SK-N-SH (cell line): ENCODE measurements around the gene ALG3. TPM values are rescaled to one million over a fixed set of nuclear protein-coding genes. Genes with fewer than 3 reads are reported as not detected.

Experiments
- CTCF ChIA-PET: fragments of 300-600, 350-600 bp; formaldehyde crosslinking; extraction: SDS; loops from one replicate; lab custom pipeline; 2021; lab: Yijun Ruan, JAX
- POLR2A ChIA-PET: fragments of 350-600 bp; sonication (Branson Sonifier 250); formaldehyde crosslinking; extraction: SDS; loops from one replicate; lab custom pipeline; 2020; ENCODE audit warnings: antibody characterized with exemption, inconsistent platforms; lab: Yijun Ruan, JAX
- DNase-seq: peaks from one replicate; pipeline ENCODE4 v3.0.0; 2012
- H2AFZ ChIP-seq: fragments of 200-600 bp; sonication (generic); 2 replicates; pipeline ENCODE4 v1.8.1; 2016; ENCODE audit warnings: antibody characterized with exemption, mild to moderate bottlenecking, low read depth
- H3F3A ChIP-seq: fragments of 200-600 bp; sonication (generic); replicated peaks from 2 replicates; pipeline ENCODE3; 2016; ENCODE audit warnings: antibody characterized with exemption, mild to moderate bottlenecking; ENCODE audit not compliant: insufficient read depth
- H3K27ac ChIP-seq, 2 experiments: fragments of 200-500 bp in 1 of 2; fragments of 200-600 bp in 1 of 2; sonication (Bioruptor generic) in 1 of 2; sonication (generic), shearing (Covaris generic) in 1 of 2; 2 replicates each; pipeline versions ENCODE4 v1.5.1 to v1.6.1; 2014 to 2016; ENCODE audit warnings: low read depth in 2 of 2, inconsistent platforms in 1 of 2, low read length in 1 of 2, mild to moderate bottlenecking in 1 of 2, mixed read lengths in 1 of 2
- H3K27me3 ChIP-seq: fragments of 200-600 bp; sonication (generic), shearing (Covaris generic); 2 replicates; pipeline ENCODE4 v1.6.1; 2016; ENCODE audit warnings: mixed run types; ENCODE audit not compliant: insufficient read depth
- H3K36me3 ChIP-seq, 2 experiments: fragments of 200-500 bp in 1 of 2; fragments of 200-600 bp in 1 of 2; sonication (Bioruptor generic) in 1 of 2; sonication (generic) in 1 of 2; replicated peaks in 1 of 2; 2 replicates each; pipeline versions ENCODE3 to v1.5.1; 2014 to 2016; ENCODE audit warnings: low read length in 1 of 2, mild to moderate bottlenecking in 1 of 2; ENCODE audit not compliant: insufficient read depth in 2 of 2, control insufficient read depth in 1 of 2
- H3K4me1 ChIP-seq, 2 experiments: fragments of 200-500 bp in 1 of 2; fragments of 200-600 bp in 1 of 2; sonication (Bioruptor generic) in 1 of 2; sonication (generic), shearing (Covaris generic) in 1 of 2; 2 replicates each; pipeline versions ENCODE4 v1.5.1 to v1.6.1; 2014 to 2016; ENCODE audit warnings: low read depth in 1 of 2, low read length in 1 of 2, mixed run types in 1 of 2; ENCODE audit not compliant: insufficient read depth in 2 of 2, control insufficient read depth in 1 of 2
- H3K4me2 ChIP-seq: fragments of 200-600 bp; sonication (generic), shearing (Covaris generic); 2 replicates; pipeline ENCODE4 v1.6.1; 2017; ENCODE audit warnings: mixed run types
- H3K4me3 ChIP-seq, 2 experiments: fragments of 200-500 bp in 1 of 2; fragments of 200-600 bp in 1 of 2; sonication (Bioruptor generic) in 1 of 2; sonication (generic), shearing (Covaris generic) in 1 of 2; 2 replicates each; pipeline versions ENCODE4 v1.5.1 to v1.8.1; 2014 to 2016; ENCODE audit warnings: low read depth in 2 of 2, inconsistent platforms in 1 of 2, low read length in 1 of 2, mild to moderate bottlenecking in 1 of 2, mixed read lengths in 1 of 2, moderate library complexity in 1 of 2
- H3K79me2 ChIP-seq: fragments of 200-600 bp; sonication (generic); 2 replicates; pipeline ENCODE4 v1.8.1; 2017; ENCODE audit warnings: mild to moderate bottlenecking; ENCODE audit not compliant: insufficient read depth
- H3K9ac ChIP-seq: fragments of 200-600 bp; sonication (generic); 2 replicates; pipeline ENCODE4 v1.6.1; 2017; ENCODE audit warnings: mixed run types
- H3K9me2 ChIP-seq: fragments of 200-600 bp; sonication (generic); 2 replicates; pipeline ENCODE4 v1.6.1; 2017; ENCODE audit warnings: mixed run types
- H3K9me3 ChIP-seq: fragments of 200-600 bp; sonication (generic); 2 replicates; pipeline ENCODE4 v1.6.1; 2017; ENCODE audit warnings: mixed run types, mild to moderate bottlenecking, moderate library complexity
- H4K20me1 ChIP-seq: fragments of 200-600 bp; sonication (generic); 2 replicates; pipeline ENCODE4 v1.6.1; 2017; ENCODE audit warnings: mild to moderate bottlenecking, mixed run types; ENCODE audit not compliant: insufficient read depth
- CTCF ChIP-seq: fragments of 200-600 bp; sonication (generic); IDR thresholded peaks from 2 replicates; pipeline ENCODE4 v1.6.1; 2017; ENCODE audit warnings: antibody characterized with exemption, mild to moderate bottlenecking, moderate library complexity
- EZH2phosphoT487 ChIP-seq: fragments of 200-600 bp; sonication (generic); IDR thresholded peaks from 2 replicates; pipeline ENCODE4 v1.6.1; 2017; ENCODE audit warnings: low read depth, mixed run types, mild to moderate bottlenecking, antibody characterized with exemption, moderate library complexity, borderline replicate concordance
- FOXJ3 ChIP-seq: sonication (generic); formaldehyde crosslinking; IDR thresholded peaks from 2 replicates; pipeline ENCODE4 v1.5.1; 2020; ENCODE audit warnings: mild to moderate bottlenecking, missing genetic modification reagents
- GABPA ChIP-seq: IDR thresholded peaks from 2 replicates; pipeline ENCODE4 v1.4.0; 2012; ENCODE audit warnings: low read depth, mild to moderate bottlenecking
- MEF2A ChIP-seq: IDR thresholded peaks from 2 replicates; pipeline ENCODE4 v1.4.0; 2012; ENCODE audit warnings: low read depth, borderline replicate concordance
- NFIC ChIP-seq: IDR thresholded peaks from 2 replicates; pipeline ENCODE4 v1.4.0; 2012; ENCODE audit warnings: borderline replicate concordance
- POLR2AphosphoS5 ChIP-seq: IDR thresholded peaks from 2 replicates; pipeline ENCODE4 v1.6.1; 2012; ENCODE audit warnings: low read depth, low read length
- RAD21 ChIP-seq: IDR thresholded peaks from 2 replicates; pipeline ENCODE4 v1.6.1; 2012; ENCODE audit warnings: mild to moderate bottlenecking, low read length
- RFX5 ChIP-seq: IDR thresholded peaks from 2 replicates; pipeline ENCODE4 v1.6.1; 2012; ENCODE audit warnings: mild to moderate bottlenecking, improper control_type of control experiment, low read length
- RXRA ChIP-seq: IDR thresholded peaks from 2 replicates; pipeline ENCODE4 v1.4.0; 2012; ENCODE audit warnings: low read depth, mild to moderate bottlenecking, borderline replicate concordance
- SMC3 ChIP-seq: IDR thresholded peaks from 2 replicates; pipeline ENCODE4 v1.6.1; 2012; ENCODE audit warnings: low read depth, low read length, improper control_type of control experiment
- TAF1 ChIP-seq: IDR thresholded peaks from 2 replicates; pipeline ENCODE4 v1.6.1; 2012; ENCODE audit warnings: low read depth, mild to moderate bottlenecking, low read length, moderate library complexity, borderline replicate concordance
- USF2 ChIP-seq: fragments of 150-350 bp; IDR thresholded peaks from 2 replicates; pipeline ENCODE4 v1.6.1; 2017; ENCODE audit warnings: antibody characterized with exemption, low read length, low read depth, borderline replicate concordance
- YY1 ChIP-seq: IDR thresholded peaks from 2 replicates; pipeline ENCODE4 v1.4.0; 2012; ENCODE audit warnings: low read depth, mild to moderate bottlenecking
- WGBS: methylation state at CpG from one replicate; pipeline ENCODE4 v1.1.6; 2017; ENCODE audit warnings: low lambda C conversion rate; 5-methylcytosine and 5-hydroxymethylcytosine counted together
- polyA plus RNA-seq, 3 experiments: library from polyadenylated mRNA; depleted of rRNA; stranded (reverse); fragments of >200 nt; gene quantifications; 2 replicates each; pipeline ENCODE4 v1.2.3, GENCODE V29; 2012
- TF ChIP-seq, protein P1 (sequence below): IDR thresholded peaks from 2 replicates; pipeline ENCODE4 v1.4.0; 2012; ENCODE audit warnings: low read depth

The ALG3 gene
- polyA plus RNA-seq, 1 of the 3 experiments (the other 2 are of a cell fraction): 66.0 TPM

DNA sequence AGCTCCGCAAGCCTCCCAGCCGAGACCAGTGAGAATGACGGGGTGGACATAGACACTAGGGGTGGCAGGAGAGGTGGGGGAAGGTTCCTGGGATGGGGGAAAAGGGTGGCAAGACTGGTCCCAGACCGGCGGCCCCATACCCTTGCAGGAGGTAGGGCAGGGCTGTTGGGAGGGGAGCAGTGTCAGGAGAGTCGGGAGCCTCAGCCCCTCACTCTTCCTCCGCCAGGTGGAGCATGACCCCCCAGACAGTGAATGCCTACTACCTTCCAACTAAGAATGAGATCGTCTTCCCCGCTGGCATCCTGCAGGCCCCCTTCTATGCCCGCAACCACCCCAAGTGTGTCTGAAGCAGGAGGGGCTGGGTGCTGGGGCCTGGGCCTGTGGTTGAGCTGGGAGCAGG lies 41.6 kb upstream of the ALG3 start:
- H3K4me3 ChIP-seq: no peak overlapping the region
- no peaks in the 10 kb centered on the region for H3K9me3 ChIP-seq
- H4K20me1 ChIP-seq: no peaks in the 10 kb centered on the region
- H3K27me3 ChIP-seq: no peaks in the 10 kb centered on the region; the same call in 1 of the 2 replicates
- 94% methylated on average over 10 of the region's 10 CpGs for WGBS
- H3F3A ChIP-seq: peaks cover 4% of the 10 kb centered on the region
- no peaks in the 10 kb centered on the region for H3K79me2 ChIP-seq
- no peaks in the 10 kb centered on the region for H3K36me3 ChIP-seq
- no peak for TF ChIP-seq GABPA
- no peak for TF ChIP-seq SMC3
- no peak for TF ChIP-seq YY1
- no peak for TF ChIP-seq CTCF
- no peak for TF ChIP-seq FOXJ3 (CRISPR knock-in tag)
- TF ChIP-seq RAD21: no peak
- no peak for TF ChIP-seq MEF2A
- TF ChIP-seq RFX5: no peak
- no peak for TF ChIP-seq POLR2AphosphoS5
- TF ChIP-seq EZH2phosphoT487: no peak
- TF ChIP-seq TAF1: no peak
- TF ChIP-seq, protein P1, sequence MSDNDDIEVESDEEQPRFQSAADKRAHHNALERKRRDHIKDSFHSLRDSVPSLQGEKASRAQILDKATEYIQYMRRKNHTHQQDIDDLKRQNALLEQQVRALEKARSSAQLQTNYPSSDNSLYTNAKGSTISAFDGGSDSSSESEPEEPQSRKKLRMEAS: no peak
- TF ChIP-seq RXRA: no peak
- no peak for TF ChIP-seq NFIC
- TF ChIP-seq, all 33 proteins: peak for 0
- H3K9me2 ChIP-seq: no peaks in the 10 kb centered on the region
- H3K9ac ChIP-seq: no peak overlapping the region
- ChIA-PET CTCF (interaction anchor here (0.9 to 4.2 kb wide), 7 partner anchors 38 to 395 kb away, joined by 3 to 18 read pairs (median 3); no protein-coding TSS in a partner anchor), POLR2A (no interaction called here)
- no peak for DNase-seq
- H3K4me1 ChIP-seq: no peaks in the 10 kb centered on the region
- H2AFZ ChIP-seq: no peak overlapping the region
- no peak overlapping the region for H3K27ac ChIP-seq
- no peak overlapping the region for H3K4me2 ChIP-seq

GRCh38 chr3:184289426-184289938 lies 40.7 kb upstream of the ALG3 start:
- Histone ChIP-seq H3K9me2 (no peaks in the 10 kb centered on the region), H3K27ac (no peak overlapping the region), H2AFZ (no peak overlapping the region), H3K4me2 (no peak overlapping the region), H3K4me3 (no peak overlapping the region; a peak in 1 of 4 replicates), H3K79me2 (no peaks in the 10 kb centered on the region), H3F3A (peaks cover 4% of the 10 kb centered on the region), H3K4me1 (peaks cover 0 to 4% of the 10 kb centered on the region in 2 experiments; a peak in 1 of 4 replicates), H3K9ac (no peak overlapping the region), H3K9me3 (no peaks in the 10 kb centered on the region), H3K27me3 (no peaks in the 10 kb centered on the region; the same call in 1 of the 2 replicates), H3K36me3 (no peaks in the 10 kb centered on the region), H4K20me1 (no peaks in the 10 kb centered on the region)
- 47% methylated on average over 9 of the region's 10 CpGs for WGBS
- POLR2A ChIA-PET: no interaction called here
- TF ChIP-seq CTCF: peak; percentile 68
- no peak for TF ChIP-seq USF2
- peak; percentile 51 for TF ChIP-seq SMC3
- TF ChIP-seq RAD21: peak; percentile 78
- CTCF ChIA-PET: interaction anchor here (0.5 to 2.2 kb wide), 19 partner anchors 9 to 404 kb away, joined by 3 to 8 read pairs (median 4); partner anchors contain the start of genes ABCF3 and PSMD2
- peak; percentile 83 for DNase-seq
